Activated naive CD4-positive, alpha-beta T cell treated with Interleukin-2 at 50 U/mL for 16 hours (primary cell): Measurements from ENCODE around the gene GABPB2.

ENCODE experiments used
- DNase-seq: peaks from one replicate; pipeline ENCODE4 v3.0.0-alpha.2; 2020

Gene GABPB2

DNA sequence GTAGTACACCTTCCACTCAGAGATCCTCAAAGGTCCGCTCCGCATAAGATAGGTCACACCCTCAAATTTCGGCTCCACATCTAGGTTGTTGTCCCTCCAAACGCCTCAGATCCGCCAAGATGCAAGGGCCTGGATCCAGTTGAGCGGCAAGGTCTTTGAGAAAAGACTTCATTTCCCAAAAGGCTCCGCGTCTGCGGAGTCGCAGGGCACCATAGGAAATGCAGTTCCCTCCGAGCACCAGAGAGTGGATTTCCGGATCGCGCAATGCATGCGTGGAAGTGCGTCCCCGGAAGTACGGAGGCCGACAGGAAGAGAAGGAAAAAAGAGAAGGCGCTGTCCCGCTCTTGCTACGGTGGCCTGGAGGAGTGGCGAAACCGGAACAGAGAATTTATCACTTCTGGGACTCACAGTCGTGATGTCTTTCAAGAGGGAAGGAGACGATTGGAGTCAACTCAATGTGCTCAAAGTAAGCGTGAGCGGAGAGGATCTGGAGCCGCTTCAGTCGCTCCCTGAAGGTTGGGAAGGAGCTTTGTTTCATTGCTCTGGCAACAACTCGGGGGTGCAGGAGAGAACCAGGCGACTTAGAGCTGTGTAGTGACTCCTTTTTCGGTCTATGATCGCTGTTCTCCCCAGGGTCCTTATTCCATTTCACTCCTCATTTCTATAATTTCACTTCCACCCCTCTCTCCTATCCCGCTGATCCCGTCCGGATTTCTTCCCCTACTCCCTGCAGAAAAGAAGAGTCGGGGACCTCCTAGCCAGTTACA, 95.4 kb downstream of the GABPB2 start, which contains the start of the genes LYSMD1 and SCNM1:
TSS of gene LYSMD1 (minus strand) at position 165 of the 767 bp plus-strand sequence. CDS start 644 bp downstream, outside the sequence.
TSS of gene SCNM1 (plus strand) at position 407 of the 767 bp plus-strand sequence. CDS start at position 416, 9 bp downstream.
- DNase-seq: peak; percentile 96

DNA sequence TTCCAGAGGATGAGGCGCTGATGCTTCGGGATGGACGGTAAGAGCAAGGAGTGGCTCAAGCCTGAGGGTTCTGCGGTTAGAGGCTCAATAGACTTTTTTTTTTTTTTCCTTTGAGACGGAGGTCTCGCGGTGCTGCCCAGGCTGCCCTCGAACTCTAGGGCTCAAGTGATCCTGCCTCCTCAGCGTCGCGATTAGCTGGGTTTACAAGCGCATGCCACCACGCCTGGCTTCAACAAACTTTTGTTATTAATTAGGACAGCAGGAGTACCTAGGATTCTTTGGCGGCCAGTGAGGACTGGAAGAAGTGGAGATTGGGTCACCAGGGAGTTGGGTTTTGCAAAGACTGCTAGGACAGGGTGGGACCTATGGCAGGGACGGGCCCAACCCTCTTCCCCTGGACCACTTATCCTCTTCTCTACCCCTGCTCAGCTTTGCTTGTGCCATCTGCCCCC, 96.0 kb downstream of the GABPB2 start:
- DNase-seq: no peak

DNA sequence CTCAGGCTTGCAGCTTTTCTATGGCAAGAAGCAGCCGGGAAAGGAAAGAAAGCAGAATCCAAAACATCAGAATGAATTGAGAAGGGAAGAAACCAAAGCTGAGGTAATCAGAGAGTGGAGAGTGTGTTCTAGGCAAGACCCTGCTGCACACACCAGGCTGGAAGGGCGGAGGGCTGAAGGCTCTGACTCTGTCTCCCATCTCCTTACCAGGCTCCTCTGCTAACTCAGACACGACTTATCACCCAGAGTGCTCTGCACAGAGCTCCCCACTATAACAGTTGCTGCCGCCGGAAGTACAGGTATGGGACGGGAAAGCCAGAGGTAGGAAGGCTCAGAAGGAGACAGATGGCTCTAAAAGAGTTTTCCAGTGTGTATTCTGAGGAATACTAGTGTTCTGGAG, 96.6 kb downstream of the GABPB2 start:
- DNase-seq: no peak

DNA sequence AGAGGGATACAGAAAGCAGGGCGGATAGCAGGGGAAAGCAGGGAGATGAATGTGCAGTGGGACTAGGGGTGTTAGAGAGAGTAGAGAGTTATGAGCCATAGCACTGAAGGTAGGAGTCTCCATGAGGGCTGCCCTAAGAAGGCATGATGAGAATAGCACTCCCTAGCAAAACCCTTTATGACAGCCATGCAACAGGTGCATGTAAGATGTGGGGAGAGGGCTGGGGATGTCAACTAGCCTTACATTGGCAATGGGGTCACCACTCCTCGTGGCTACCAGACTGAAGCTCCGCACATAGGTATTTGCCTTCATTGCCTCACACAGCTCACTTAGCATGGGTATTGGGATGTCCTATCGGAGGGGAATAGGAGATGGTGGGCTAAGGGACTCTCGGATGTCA, 100.6 kb downstream of the GABPB2 start:
- DNase-seq: no peak
